Eye (tissue), 1 donor: Measurements from ENCODE around the gene FAM98C.
"Not testable (repeated sequence)": the region's sequence is repeated elsewhere in the genome, so short reads cannot be mapped to it uniquely, and the experiment has no call there.

Experiments used
- DNase-seq: peaks from one replicate; pipeline ENCODE4 v3.0.0-alpha.2; 2015

Gene FAM98C

GRCh38 chr19:38399081-38399480 lies 3.8 kb upstream of the FAM98C start:
- DNase-seq = no peak

GRCh38 chr19:38399537-38399936 lies 3.4 kb upstream of the FAM98C start:
- no peak for DNase-seq

GRCh38 chr19:38400361-38400760 lies 2.5 kb upstream of the FAM98C start:
- DNase-seq = no peak

- no peak for DNase-seq
These were observed 1.7 kb upstream of the FAM98C start for GRCh38 chr19:38401148-38401547.

GRCh38 chr19:38402623-38402966 lies 298 bp upstream of the FAM98C start:
- DNase-seq = no peak

GRCh38 chr19:38404858-38405257 lies 2.0 kb downstream of the FAM98C start:
- DNase-seq = no peak

- DNase-seq = no peak
These were observed 2.4 kb downstream of the FAM98C start for GRCh38 chr19:38405276-38405675.

- DNase-seq = no peak
These were observed 6.8 kb downstream of the FAM98C start for GRCh38 chr19:38409631-38410133.

GRCh38 chr19:38410407-38410806 lies 7.5 kb downstream of the FAM98C start:
- not testable (repeated sequence) for DNase-seq

GRCh38 chr19:38411041-38411712 lies 8.3 kb downstream of the FAM98C start:
- DNase-seq = no peak

GRCh38 chr19:38411898-38412297 lies 9.0 kb downstream of the FAM98C start:
- DNase-seq = not testable (repeated sequence)

- no peak for DNase-seq
These were observed 9.6 kb downstream of the FAM98C start for GRCh38 chr19:38412491-38412890.

- no peak for DNase-seq
These were observed 10.1 kb downstream of the FAM98C start for GRCh38 chr19:38412961-38413360.

- no peak for DNase-seq
These were observed 10.5 kb downstream of the FAM98C start for GRCh38 chr19:38413416-38413815.

GRCh38 chr19:38417146-38417543 lies 14.3 kb downstream of the FAM98C start:
- DNase-seq = no peak

- peak; percentile 62 for DNase-seq
These were observed 14.9 kb downstream of the FAM98C start for GRCh38 chr19:38417544-38418506.

- DNase-seq = no peak
These were observed 18.0 kb downstream of the FAM98C start for GRCh38 chr19:38420935-38421334.

GRCh38 chr19:38421856-38422255 lies 19.0 kb downstream of the FAM98C start:
- DNase-seq = no peak

- no peak for DNase-seq
These were observed 19.5 kb downstream of the FAM98C start for GRCh38 chr19:38422438-38422837.

- no peak for DNase-seq
These were observed 21.4 kb downstream of the FAM98C start for GRCh38 chr19:38424272-38424671.

- no peak for DNase-seq
These were observed 22.4 kb downstream of the FAM98C start for GRCh38 chr19:38425222-38425809.

- peak; percentile 17 for DNase-seq
These were observed 23.0 kb downstream of the FAM98C start, which contains the start of gene RASGRP4 for GRCh38 chr19:38425810-38426466. Gene RASGRP4 (minus strand): TSS chr19:38426219. CDS start chr19:38426091, 128 bp downstream.
